Bronchial smooth muscle cell (primary cell): Measurements from ENCODE around the gene EFCAB10. TPM values are rescaled to one million over a fixed set of nuclear protein-coding genes. Genes with fewer than 3 reads are reported as not detected.

Experiments
- total RNA-seq: library from RNA; depleted of rRNA; stranded (reverse); fragments of >200 nt; gene quantifications from 2 replicates; pipeline ENCODE4 v1.2.1, GENCODE V29; 2014

EFCAB10 gene, protein sequence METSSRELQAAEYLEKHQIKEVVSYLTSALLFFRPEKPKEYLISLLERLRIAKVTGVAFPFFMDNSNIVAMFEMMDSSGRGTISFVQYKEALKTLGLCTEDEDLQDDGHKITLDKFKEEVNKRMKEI
- under 0.01 TPM in 1 of 2 replicates, not detected in the other for total RNA-seq

DNA sequence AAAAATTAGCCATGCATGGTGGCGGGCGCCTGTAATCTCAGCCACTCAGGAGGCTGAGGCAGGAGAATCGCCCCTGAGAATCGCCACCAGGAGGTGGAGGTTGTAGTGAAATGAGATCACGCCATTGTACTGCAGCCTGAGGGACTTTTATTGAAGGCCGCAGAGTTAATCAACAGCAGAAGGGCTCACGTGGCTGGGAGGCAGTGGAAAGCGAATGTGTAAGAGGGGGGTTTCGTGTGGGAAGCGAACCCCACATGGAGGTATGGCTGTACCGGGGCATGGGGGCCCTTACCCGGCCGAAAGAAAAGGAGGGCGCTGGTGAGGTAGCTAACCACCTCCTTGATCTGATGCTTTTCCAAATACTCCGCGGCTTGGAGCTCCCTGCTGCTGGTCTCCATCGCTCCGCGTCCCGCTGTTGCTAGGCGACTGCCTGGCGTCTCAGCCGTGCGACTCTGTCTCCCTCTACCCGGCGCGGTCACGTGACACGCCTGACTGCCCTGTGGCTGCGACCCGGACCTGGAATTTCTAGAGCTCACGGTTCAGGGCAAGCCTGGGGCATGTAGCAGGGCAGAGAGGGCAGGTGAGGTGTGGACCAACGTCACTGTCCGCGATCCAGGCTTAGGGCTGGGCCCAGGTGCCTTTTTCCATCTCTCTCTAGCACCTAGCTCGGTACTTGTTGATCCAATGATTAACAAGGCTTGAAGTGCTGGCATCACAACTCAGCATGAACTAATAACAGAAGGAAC is at the start of gene EFCAB10:
TSS of gene EFCAB10 (minus strand) at position 428 of the 746 bp plus-strand sequence. CDS start at position 398, 30 bp downstream.

DNA sequence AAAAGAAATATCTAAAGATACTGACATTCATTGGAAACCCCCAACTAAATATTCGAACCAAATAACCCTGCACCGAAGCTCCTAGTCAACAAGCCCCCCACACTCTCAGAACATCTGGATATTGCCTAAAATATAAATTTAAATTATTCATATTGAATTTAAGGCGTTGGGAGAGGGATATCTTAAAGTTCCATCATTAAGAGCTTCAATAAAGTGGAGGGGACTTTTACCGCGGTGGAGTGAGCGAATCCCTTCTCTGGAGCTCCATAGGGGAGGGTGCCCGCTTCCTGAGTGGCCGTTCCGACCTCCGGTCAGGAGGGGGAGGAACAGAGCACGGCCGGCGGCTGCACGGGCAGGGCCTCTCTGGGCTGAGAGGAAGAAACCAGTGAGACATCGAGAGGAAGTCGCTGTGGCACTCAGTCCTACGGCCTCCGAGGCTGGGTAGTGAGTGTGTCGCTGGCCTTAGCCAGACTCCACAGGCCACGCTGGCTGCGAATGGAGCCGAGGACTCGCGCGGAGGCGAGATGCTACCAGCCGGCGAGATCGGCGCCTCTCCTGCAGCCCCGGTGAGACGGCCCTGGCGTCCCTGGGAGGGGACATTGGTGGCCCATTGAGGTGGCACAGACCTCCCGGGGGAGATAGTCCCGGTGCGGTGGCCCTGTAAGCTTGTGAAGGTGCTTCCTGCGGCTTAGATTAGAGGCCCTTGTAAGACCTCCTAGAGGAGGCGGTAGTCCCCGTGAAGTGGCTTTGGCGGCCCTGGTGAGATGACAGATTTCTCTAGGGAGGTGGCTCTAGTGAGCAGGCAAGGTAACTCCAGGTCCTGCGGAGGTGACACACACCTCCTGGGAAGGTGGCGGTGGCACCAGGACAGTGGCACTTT is 49.3 kb downstream of the EFCAB10 start, which contains the start of gene RINT1:
TSS of gene RINT1 (plus strand) at position 410 of the 880 bp plus-strand sequence. CDS start at position 525, 115 bp downstream.

DNA sequence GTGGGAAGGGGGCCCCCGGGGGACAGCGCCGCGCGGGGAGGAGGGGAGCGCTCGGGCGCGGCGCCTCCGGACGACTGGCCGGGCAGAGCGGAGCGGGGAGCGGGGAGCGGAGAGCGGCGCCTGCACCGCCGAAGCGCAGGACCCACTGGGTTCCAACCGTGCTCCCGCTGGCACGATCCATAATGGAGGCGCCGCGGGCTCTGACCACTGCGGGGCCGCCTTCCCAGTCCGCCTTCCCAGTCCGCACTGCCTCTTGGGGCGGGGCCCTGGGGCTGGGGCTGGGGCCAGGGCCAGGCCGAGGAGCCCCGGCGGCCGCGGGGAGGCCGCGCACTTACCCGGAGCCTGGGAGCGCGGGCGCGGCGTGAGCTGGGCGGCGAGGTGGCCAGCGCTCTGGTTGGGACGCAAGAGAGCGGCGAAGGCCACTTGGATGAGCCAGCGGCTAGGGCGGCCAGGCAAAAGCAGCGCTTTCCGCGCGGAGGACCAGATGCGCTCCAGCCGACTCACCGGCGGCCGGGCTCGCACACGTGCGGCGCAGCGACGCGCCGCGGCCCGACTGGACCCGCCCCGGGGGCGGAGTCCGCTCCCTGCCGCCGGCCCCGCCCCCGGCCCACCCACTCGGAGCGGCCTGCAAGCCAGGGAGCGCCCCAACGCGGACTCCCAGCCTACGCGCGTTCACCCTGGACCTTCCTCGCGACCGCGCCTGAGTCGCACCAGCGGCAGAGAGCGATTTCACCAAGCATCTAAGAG is 59.4 kb downstream of the EFCAB10 start, which contains the start of gene PUS7:
TSS of gene PUS7 (minus strand) at position 555 of the 747 bp plus-strand sequence. CDS start 13,759 bp downstream, outside the sequence.

Other genes starting within 250 kb of the EFCAB10 start
- 23.7 and 48.5 TPM in 2 replicates for gene SRPK2, start 192.6 kb downstream of the EFCAB10 start, total RNA-seq
- gene PUS7, start 59.2 kb downstream of the EFCAB10 start, total RNA-seq = 5.4 and 5.8 TPM in 2 replicates
- 7.9 and 10.6 TPM in 2 replicates for gene RINT1, start 49.3 kb downstream of the EFCAB10 start, total RNA-seq